Stimulated activated CD8-positive, alpha-beta memory T cell treated with anti-CD3 and anti-CD28 coated beads, Interleukin-12 subunit alpha, Interleukin-12 subunit beta, amount 100 ng/mL, for 4 hours (primary cell): ENCODE results near the gene NFATC3.
"Not testable (repeated sequence)": the region's sequence is repeated elsewhere in the genome, so short reads cannot be mapped to it uniquely, and the experiment has no call there.

ENCODE experiments used
- DNase-seq: peaks from one replicate; pipeline ENCODE4 v3.0.0-alpha.2; 2020; ENCODE audit warnings: low read depth

The NFATC3 gene

DNA sequence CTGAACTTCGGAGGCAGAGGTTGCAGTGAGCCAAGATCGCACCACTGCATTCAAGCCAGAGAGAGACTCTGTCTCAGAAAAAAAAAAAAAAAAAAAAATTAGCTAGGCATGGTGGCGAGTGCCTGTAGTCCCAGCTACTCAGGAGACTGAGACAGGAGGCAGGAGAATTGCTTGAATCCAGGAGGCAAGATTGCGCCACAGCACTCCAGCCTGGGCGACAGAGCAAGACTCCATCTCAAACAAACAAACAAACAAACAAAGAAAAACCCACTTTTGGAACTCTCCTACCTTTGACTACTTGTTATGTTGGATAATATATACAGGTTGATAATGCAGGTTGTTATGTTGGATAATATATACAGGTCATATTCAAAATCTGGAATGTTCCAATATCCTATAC, 35.3 kb downstream of the NFATC3 start:
- DNase-seq = not testable (repeated sequence)

DNA sequence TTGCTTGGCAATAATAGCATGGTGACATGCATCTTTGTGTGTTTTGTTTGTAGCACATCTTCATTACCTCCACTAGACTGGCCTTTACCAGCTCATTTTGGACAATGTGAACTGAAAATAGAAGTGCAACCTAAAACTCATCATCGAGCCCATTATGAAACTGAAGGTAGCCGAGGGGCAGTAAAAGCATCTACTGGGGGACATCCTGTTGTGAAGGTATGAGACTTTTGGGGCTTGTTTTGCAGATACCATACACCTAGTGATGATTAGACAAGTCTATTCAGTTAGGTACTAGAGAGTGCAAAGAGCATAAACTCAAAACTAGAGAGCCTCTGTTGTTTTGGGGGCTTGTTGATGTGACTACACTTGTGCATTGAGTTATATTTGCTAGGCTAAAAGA, 41.2 kb downstream of the NFATC3 start:
- no peak for DNase-seq

- no peak for DNase-seq
These were observed 43.6 kb downstream of the NFATC3 start for GRCh38 chr16:68128577-68129305.

DNA sequence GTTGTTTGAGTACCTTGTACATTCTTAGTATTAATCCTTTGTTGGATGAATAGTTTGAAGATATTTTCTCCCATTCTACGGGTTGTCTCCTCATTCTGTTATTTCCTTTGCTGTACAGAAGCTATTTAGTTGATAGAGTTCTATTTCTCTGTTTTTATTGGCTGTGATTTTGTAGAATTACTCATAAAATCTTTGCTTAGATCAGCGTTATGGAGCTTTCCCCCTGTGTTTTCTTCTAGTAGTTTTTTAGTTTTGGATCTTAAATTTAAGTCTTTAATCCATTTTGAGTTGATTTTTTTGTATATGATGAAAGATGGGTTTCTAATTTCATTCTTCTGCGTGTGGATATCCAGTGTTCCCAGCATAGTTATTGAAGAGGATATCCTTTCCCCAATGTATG, 45.4 kb downstream of the NFATC3 start:
- no peak for DNase-seq

- no peak for DNase-seq
These were observed 46.9 kb downstream of the NFATC3 start for GRCh38 chr16:68131813-68132706.

GRCh38 chr16:68133000-68133399, 47.8 kb downstream of the NFATC3 start:
- not testable (repeated sequence) for DNase-seq

GRCh38 chr16:68134644-68135043, 49.5 kb downstream of the NFATC3 start:
- DNase-seq = no peak

DNA sequence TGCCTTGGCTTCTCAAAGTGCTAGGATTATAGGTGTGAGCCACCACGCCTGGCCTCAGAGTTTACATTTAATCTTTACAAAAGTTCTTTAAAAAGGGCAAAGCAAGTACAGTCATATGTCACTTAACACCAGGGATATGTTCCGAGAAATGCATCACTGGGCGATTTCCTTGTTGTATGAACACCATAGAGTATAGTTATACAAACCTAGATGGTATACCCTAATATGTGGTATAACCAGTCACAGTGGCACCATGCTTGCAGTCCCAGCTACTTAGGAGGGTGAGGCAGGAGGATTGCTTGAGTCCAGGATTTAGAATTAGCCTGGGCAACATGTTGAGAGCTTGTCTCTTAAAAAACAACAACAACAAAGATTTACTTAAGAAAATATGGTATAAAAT, 51.3 kb downstream of the NFATC3 start:
- no peak for DNase-seq

DNA sequence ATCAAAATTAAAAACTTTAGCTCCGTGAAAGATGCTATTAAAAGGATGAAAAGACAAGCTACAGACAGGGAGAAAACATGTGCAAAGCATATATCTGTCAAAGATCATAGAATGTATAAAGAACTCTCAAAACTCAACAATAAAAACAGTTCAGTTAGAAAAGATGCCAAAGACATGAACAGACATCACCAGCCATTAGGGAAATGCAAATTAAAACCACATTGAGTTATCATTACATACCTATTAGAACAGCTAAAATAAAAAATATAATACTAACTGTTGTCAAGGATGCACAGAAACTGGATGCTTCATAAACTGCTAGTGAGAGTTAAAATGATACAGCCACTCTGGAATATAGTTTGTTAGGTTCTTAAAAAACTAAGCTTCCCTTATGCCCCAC, 58.8 kb downstream of the NFATC3 start:
- no peak for DNase-seq

GRCh38 chr16:68146585-68146984, 61.4 kb downstream of the NFATC3 start:
- no peak for DNase-seq

GRCh38 chr16:68147444-68147843, 62.3 kb downstream of the NFATC3 start:
- DNase-seq = no peak

DNA sequence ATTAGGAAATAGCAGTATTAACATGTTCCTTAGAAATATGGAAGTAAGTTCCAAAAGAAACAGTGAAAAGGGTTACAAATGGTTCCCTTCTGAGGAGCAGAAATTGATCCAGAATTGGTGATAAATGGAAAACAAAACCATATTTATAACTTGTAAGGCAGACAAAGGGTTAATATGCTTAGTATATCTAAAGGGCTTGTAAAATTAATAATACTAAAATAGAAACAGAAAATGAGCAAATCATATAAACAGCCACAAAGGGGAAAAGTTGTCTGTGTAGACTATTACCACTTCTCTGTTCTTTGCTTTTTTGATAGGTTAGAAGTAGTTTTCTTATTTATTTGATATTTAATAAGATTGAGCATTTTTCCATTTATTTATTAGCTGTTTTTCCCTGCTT, 64.4 kb downstream of the NFATC3 start:
- DNase-seq = no peak

GRCh38 chr16:68155425-68155824, 70.3 kb downstream of the NFATC3 start:
- no peak for DNase-seq

DNA sequence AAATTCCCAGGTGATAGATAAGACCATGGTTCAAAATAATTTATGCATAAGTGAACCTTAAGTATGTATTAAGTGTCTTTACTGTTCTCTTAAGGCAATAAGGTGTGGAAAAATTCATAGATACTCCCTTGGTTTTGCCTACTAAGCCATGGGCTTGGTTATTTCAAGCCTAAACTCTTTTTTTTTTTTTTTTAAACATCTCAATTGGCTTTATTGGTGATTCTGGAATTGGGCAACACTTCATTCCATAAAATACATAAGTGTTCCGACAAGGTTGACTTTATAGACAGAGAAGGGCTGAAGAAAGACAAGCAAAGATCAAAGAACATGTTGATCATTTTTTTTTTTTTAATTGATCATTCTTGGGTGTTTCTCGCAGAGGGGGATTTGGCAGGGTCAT, 77.2 kb downstream of the NFATC3 start:
- no peak for DNase-seq

GRCh38 chr16:68163275-68163674, 78.1 kb downstream of the NFATC3 start:
- DNase-seq = not testable (repeated sequence)

DNA sequence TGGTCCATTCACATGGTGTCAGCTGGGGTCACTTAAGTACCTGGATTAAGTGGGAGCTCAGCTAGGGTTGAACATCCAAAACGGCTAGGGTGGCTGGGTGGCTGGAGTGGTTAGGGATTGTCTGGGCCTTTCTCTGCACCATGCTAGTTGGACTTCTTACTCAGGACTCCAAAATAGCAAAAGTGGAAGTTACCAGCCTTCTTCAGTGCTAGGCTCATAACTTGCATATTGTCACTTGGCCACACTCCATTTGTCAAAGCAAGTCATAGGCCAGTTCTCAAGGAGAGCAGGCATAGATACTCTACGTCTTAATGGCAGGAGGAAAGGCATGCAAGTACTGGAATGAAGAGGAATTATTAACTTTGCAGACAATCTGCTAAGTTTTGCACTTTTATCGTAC, 81.1 kb downstream of the NFATC3 start:
- no peak for DNase-seq

- DNase-seq = no peak
These were observed 94.1 kb downstream of the NFATC3 start for GRCh38 chr16:68179196-68179795.

- no peak for DNase-seq
These were observed 94.7 kb downstream of the NFATC3 start for GRCh38 chr16:68179855-68180254.

- no peak for DNase-seq
These were observed 97.9 kb downstream of the NFATC3 start for GRCh38 chr16:68183046-68183445.

DNA sequence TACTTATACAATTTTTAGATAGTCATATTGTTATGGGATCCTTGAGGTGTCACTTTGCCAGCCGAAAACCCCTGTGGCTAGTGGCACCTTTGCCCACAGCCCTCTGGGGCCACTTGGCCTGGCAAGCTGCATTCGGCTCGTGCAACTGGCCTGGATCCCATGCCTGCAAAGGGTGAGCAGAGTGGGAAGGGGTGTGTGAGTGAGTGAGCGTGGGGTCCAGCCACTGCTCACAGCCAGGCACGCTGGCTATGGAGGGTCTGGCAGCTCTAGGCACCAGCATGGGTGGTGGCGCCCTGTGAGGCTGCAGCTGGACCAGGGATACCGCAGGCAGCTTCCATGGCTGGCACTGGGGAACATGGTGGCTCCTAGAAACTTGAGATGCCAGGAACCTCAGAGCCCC, 101.7 kb downstream of the NFATC3 start:
- DNase-seq = no peak

DNA sequence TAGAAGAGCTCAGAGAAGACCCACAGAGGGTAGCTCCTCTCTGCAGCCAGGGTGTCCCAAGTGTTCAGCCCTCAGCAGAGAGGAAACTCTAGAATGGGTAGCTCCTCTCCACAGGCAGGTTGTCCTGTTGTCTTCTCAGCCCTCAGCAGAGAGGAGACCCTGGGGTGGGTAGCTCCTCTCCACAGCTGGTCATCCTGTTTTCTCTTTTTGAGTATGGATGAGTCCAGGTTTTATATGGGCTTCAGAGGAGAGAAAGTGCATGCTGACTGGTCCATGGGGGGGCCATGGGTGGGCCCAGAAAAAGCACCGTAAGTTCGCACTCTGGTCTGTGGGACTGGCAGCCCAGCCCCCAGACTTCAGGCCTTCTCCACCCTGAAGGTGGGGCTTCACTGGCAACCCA, 102.3 kb downstream of the NFATC3 start:
- no peak for DNase-seq

GRCh38 chr16:68188170-68188569, 103.0 kb downstream of the NFATC3 start:
- no peak for DNase-seq

GRCh38 chr16:68190081-68190480, 104.9 kb downstream of the NFATC3 start:
- DNase-seq = no peak
